Measurements from ENCODE around the gene CCBE1.

DNA sequence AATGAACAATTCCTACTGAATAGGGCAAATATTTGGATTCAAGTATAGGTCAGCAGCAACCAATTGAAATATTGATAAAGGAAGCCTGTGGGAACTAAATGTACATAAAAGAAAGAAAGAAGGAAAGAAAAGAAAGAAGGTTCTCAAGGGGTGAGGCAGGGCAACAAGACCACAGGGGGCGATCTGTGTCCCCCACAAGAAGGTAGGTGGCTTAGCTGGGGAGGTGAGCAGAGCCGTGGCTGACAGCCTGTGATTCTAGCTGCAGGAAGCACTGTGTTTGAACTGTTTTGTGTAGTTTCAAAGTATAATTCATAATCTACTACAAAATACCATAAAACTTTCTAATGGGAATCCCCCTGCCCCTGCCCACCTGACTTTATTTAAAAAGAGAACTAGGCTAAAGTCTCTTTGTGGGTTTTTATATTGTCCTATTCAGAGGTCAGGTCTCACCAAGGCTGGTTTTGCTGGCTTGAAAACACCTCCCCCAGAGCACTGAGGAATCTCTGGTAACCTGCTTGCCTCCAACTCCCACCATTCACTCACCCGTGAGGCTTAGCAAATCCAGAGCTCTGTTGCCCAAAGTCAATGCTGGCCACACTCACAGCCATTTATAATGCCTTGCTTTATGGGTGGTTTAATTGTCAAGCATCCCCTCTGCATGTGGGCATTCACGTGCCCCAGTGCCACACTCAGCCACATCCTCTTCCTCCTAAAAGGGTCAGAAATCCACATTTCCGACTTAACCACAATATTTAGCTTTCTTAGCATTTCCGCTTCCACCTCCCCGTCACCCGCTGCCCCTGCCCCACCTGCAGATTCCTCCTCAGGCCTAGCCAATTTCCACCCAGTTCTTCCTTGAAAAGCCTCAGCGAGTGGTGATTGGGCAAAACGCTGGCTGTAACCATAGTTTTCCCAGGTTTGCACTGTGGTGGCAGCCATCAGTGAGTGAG, 301.7 kb downstream of the CCBE1 start:
- TF ChIP-seq BHLHE40 (IDR thresholded peaks at IDR 0.05; ENCODE audit: borderline replicate concordance) (no peak), FOXM1 (IDR thresholded peaks at IDR 0.05; ENCODE audit: borderline replicate concordance) (no peak), TARDBP (IDR thresholded peaks at IDR 0.05) (no peak), ZNF384 (IDR thresholded peaks at IDR 0.05) (no peak), SUZ12 (IDR thresholded peaks at IDR 0.05) (no peak), HDGF (IDR thresholded peaks at IDR 0.05; ENCODE audit: borderline replicate concordance) (no peak), LEF1 (IDR thresholded peaks at IDR 0.05; ENCODE audit: borderline replicate concordance) (no peak), NFRKB (IDR thresholded peaks at IDR 0.05) (no peak), PKNOX1 (IDR thresholded peaks at IDR 0.05) (no peak), SP1 (IDR thresholded peaks at IDR 0.05) (no peak), FOXA1 (IDR thresholded peaks at IDR 0.05) (no peak)

Data from HEK293T (cell line).